ENCODE measurements around the gene DYTN.

Gene DYTN

DNA sequence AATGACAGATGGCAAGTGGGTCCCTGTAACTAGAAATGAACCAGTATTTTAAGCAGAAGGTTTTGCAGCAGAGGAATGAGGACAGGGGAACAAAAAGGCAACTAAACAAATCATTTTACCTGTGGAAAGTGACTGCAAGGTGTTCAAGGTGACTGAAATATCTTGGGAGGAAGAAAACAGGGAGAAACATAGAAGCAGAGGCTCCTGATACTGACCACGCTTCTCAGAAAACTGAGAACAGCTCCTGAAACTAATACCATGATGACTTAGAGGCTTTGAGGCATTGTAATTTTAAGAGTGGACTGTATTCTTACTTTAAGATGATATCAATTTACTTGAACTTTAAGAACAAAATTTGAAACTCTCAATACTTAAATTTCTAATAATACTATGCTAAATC lies at the start of gene DYTN:
Gene DYTN (minus strand): TSS at position 101 of the 400 bp plus-strand sequence. CDS start 117 bp downstream, outside the sequence.
- Mint-ChIP-seq H3K9me3 (no peaks in the 10 kb centered on the region), H3K27ac (ENCODE audit: low read depth) (no peak within 1 kb of the TSS), H3K36me3 (ENCODE audit: insufficient read depth) (no peaks in the 10 kb centered on the region), H3K4me3 (no peak within 1 kb of the TSS), H3K27me3 (peaks cover 59% of the 10 kb centered on the region), H3K4me1 (no peaks in the 10 kb centered on the region)
- DNase-seq (ENCODE audit: low spot score in 2 of 2) (no peak), ATAC-seq (replicated peaks; ENCODE audit: extremely low read depth, poor library complexity, severe bottlenecking) (no peak)

DNA sequence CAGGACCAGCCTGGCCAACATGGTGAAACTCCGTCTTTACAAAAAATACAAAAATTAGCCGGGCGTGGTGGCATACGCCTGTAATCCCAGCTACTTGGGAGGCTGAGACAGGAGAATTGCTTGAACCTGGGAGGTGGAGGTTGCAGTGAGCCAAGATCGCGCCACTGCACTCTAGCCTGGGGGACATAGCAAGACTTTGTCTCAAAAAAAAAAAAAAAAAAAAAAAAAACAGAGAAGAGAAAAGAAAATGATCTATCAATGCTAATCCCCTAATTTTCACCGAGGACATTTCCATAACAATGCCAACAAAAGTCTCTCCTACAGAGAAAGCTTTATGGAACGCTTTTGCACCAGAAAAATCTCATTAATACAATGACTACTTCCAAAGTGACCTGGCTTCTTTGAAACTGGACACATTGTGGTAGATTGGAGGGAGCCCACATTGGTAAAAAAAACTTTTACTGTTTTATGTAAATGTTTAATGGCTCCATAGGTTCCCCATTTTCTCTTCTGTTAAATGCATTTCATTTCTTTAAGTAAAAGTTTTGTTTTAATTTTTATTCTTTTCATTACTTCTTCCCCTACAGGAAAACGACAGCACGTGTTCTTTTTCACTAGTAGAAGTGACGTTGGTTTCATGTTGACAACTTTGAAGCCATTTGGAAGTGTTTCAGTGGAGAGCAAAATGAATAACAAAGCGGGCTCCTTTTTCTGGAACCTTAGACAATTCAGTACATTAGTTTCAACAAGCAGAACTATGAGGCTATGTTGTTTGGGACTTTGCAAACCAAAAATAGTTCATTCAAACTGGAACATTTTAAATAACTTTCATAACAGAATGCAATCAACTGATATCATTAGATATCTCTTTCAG lies 48.1 kb upstream of the DYTN start:
- peaks cover 22% of the 10 kb centered on the region for H3K36me3 Mint-ChIP-seq (ENCODE audit: insufficient read depth)
- H3K9me3 Mint-ChIP-seq = no peaks in the 10 kb centered on the region
- no peak for DNase-seq (ENCODE audit: low spot score in 2 of 2)
- no peaks in the 10 kb centered on the region for H3K27me3 Mint-ChIP-seq
- no peak for ATAC-seq (replicated peaks; ENCODE audit: extremely low read depth, poor library complexity, severe bottlenecking)
- H3K27ac Mint-ChIP-seq (ENCODE audit: low read depth) = peak overlapping the region; percentile 91
- H3K4me3 Mint-ChIP-seq = no peak overlapping the region
- peaks cover 16% of the 10 kb centered on the region for H3K4me1 Mint-ChIP-seq

- Mint-ChIP-seq H3K27me3 (no peaks in the 10 kb centered on the region), H3K4me3 (no peak within 1 kb of the TSS), H3K9me3 (no peaks in the 10 kb centered on the region), H3K4me1 (peaks cover 16% of the 10 kb centered on the region), H3K36me3 (ENCODE audit: insufficient read depth) (peaks cover 16% of the 10 kb centered on the region), H3K27ac (ENCODE audit: low read depth) (peak within 1 kb of the TSS; percentile 91)
- ATAC-seq (replicated peaks; ENCODE audit: extremely low read depth, poor library complexity, severe bottlenecking) (peak; percentile 90), DNase-seq (ENCODE audit: low spot score in 2 of 2) (peak; percentile 66 to 78)
Measured at GRCh38 chr2:206765242-206766056, 47.3 kb upstream of the DYTN start, which contains the start of the genes FASTKD2 and MDH1B. TSS of gene FASTKD2 (plus strand) at chr2:206765606. CDS start at chr2:206766694, 1,088 bp downstream. TSS of gene MDH1B (minus strand) at chr2:206765328. CDS start at chr2:206765271, 57 bp downstream.

DNA sequence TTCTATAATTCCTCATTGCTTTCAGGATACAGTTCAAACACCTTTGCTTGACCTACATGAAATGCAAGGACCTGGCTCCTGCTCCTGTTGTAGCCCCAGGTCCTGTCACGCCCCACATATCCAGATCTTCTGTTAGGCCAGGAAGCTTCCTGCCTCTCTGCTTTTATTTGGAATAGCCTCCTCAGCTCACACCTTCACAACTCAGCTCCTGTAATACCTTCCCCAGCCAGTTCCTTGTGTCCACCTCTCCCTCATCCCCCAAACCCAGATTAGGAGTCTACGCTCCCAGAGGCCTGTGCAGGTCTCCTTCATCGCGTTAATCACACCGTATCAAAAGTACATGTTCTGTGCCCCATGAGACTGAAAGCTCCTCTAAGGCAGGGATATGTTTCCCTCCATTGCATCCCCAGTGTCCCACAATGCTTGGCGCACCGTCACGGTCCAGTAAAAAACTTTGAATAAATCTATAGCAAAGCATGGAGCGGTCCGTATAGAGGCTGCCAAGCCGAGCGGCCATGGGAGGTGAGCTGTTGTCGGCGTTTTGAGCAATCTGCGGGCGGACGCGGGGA lies 46.6 kb upstream of the DYTN start:
- Mint-ChIP-seq H3K27ac (ENCODE audit: low read depth) (peak overlapping the region; percentile 91), H3K4me1 (peaks cover 16% of the 10 kb centered on the region)

GRCh38 chr2:206756816-206757215 lies 38.6 kb upstream of the DYTN start:
- DNase-seq (ENCODE audit: low spot score in 2 of 2) (no peak), ATAC-seq (replicated peaks; ENCODE audit: extremely low read depth, poor library complexity, severe bottlenecking) (no peak)
- Mint-ChIP-seq H3K36me3 (ENCODE audit: insufficient read depth) (no peaks in the 10 kb centered on the region), H3K4me1 (no peaks in the 10 kb centered on the region), H3K4me3 (no peak overlapping the region), H3K27ac (ENCODE audit: low read depth) (no peak overlapping the region), H3K9me3 (no peaks in the 10 kb centered on the region), H3K27me3 (peaks cover 24% of the 10 kb centered on the region)

More for the DNA sequence above, 46.6 kb upstream of the DYTN start:
- no peaks in the 10 kb centered on the region for H3K27me3 Mint-ChIP-seq
- ATAC-seq (replicated peaks; ENCODE audit: extremely low read depth, poor library complexity, severe bottlenecking) (no peak), DNase-seq (ENCODE audit: low spot score in 2 of 2) (no peak)
- H3K36me3 Mint-ChIP-seq (ENCODE audit: insufficient read depth) = peaks cover 14% of the 10 kb centered on the region
- H3K9me3 Mint-ChIP-seq = no peaks in the 10 kb centered on the region
- H3K4me3 Mint-ChIP-seq = no peak overlapping the region

- H3K4me3 Mint-ChIP-seq = no peak overlapping the region
- no peak overlapping the region for H3K27ac Mint-ChIP-seq (ENCODE audit: low read depth)
- no peak for ATAC-seq (replicated peaks; ENCODE audit: extremely low read depth, poor library complexity, severe bottlenecking)
- H3K4me1 Mint-ChIP-seq = no peaks in the 10 kb centered on the region
- no peaks in the 10 kb centered on the region for H3K9me3 Mint-ChIP-seq
- H3K27me3 Mint-ChIP-seq = peaks cover 44% of the 10 kb centered on the region
- no peaks in the 10 kb centered on the region for H3K36me3 Mint-ChIP-seq (ENCODE audit: insufficient read depth)
- DNase-seq (ENCODE audit: low spot score in 2 of 2) = no peak
Measured at GRCh38 chr2:206740800-206741199, 22.6 kb upstream of the DYTN start.

DNA sequence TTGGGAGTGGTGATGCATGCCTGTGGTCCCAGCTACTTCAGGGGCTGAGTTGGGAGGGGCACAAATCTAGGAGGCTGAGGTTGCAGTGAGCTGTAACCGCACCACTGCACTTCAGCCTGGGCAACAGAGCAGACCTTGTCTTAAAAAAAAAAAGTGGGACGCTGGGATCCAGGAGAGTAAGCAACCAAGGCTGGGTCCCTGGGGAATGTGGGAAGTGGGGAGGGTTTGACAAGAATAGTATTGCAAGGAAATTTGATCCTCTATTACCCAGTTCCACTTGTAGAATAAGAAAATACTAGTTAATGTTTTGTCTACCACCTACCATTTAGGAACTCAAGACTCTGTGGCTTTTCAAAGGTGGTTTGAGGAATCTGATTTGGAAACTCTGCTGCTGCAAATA lies 21.1 kb upstream of the DYTN start:
- Mint-ChIP-seq H3K4me1 (no peaks in the 10 kb centered on the region), H3K4me3 (no peak overlapping the region), H3K9me3 (no peaks in the 10 kb centered on the region), H3K27ac (ENCODE audit: low read depth) (no peak overlapping the region), H3K36me3 (ENCODE audit: insufficient read depth) (no peaks in the 10 kb centered on the region), H3K27me3 (peaks cover 40% of the 10 kb centered on the region)
- no peak for ATAC-seq (replicated peaks; ENCODE audit: extremely low read depth, poor library complexity, severe bottlenecking)
- no peak for DNase-seq (ENCODE audit: low spot score in 2 of 2)

DNA sequence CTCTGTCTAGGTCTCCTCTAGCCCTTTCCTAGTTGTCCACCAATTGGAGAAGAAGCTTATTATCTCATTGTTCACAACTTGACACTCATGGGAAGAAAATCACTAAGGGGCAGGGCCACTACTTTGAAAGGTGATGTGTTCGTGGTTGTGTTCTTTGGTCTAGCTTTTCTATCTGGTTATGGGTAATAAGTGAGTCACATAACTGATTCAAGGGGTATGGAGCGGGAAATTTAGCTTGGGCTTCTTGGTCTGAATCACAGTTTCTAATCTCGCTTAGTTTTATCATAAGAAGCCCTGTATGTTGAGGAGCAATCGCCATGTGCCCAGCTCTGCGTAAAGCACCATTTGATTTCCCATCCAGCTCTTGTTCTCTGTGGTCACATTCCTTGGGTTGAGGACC lies 18.7 kb upstream of the DYTN start:
- Mint-ChIP-seq H3K36me3 (ENCODE audit: insufficient read depth) (no peaks in the 10 kb centered on the region), H3K4me1 (no peaks in the 10 kb centered on the region), H3K9me3 (no peaks in the 10 kb centered on the region), H3K27ac (ENCODE audit: low read depth) (no peak overlapping the region), H3K27me3 (peaks cover 37% of the 10 kb centered on the region), H3K4me3 (no peak overlapping the region)
- no peak for ATAC-seq (replicated peaks; ENCODE audit: extremely low read depth, poor library complexity, severe bottlenecking)
- DNase-seq (ENCODE audit: low spot score in 2 of 2) = no peak

DNA sequence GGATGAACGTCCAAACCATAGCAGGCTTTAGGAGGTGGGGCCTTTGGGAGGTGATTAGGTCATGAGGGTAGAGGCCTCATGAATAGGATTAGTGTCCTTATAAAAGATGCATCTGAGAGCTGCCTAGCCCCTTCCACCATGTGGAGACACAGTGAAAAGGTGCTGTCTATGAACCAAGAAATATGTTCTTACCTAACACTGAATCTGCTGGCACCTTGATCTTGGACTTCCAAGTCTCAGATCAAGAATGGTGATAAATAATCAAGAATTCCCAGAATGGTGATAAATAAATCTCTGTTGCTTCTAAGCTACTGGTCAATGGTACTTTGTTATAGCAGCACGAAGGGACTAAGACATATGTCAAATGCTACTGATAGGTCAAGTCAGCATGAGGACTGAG lies 15.1 kb upstream of the DYTN start:
- Mint-ChIP-seq H3K4me1 (no peaks in the 10 kb centered on the region), H3K4me3 (no peak overlapping the region), H3K27ac (ENCODE audit: low read depth) (no peak overlapping the region), H3K9me3 (no peaks in the 10 kb centered on the region), H3K36me3 (ENCODE audit: insufficient read depth) (no peaks in the 10 kb centered on the region), H3K27me3 (peaks cover 33% of the 10 kb centered on the region)
- ATAC-seq (replicated peaks; ENCODE audit: extremely low read depth, poor library complexity, severe bottlenecking) = no peak
- no peak for DNase-seq (ENCODE audit: low spot score in 2 of 2)

DNA sequence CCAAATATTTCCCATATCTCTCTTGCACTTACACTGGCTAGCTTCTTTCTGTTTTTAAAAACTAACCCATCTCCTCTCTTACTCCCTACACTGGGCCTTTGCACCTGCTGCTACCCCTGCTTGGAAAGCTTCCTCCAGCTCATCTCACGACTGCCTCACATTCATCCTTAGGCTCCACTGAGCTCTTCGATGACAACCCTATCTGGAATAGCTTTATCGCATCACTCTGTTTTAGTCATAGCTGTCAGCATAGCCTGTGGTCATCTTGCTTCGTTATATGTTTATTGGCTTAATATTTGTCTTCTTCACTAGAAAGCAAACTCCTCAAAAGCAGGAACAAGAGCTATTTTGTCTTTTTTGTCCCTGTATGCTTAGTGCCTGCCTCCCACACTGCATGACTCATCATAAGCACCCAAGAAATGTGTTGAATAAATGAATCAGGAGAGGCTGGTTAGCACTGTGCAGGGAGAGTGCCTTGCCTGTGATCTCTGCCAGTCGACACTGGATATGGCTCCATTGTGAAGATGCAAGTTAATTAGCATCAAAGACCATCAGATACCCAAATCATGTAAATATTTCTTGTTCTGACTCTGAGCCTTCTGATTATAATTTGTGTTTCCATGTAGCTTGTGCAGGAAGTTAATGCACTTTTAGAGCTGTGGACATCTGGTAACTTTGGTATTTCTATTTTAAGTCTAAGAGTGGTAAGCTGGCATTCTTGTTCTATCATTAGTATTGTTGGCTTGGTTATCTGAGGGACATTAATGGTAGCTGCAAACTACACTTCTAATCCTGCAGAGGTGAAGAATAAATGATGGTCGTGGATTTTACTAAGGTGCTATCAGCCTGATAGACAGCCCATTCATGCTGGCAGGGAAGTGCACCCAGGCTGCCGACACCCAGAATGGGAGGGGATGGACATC lies 10.3 kb upstream of the DYTN start:
- Mint-ChIP-seq H3K27ac (ENCODE audit: low read depth) (no peak overlapping the region), H3K4me3 (no peak overlapping the region), H3K9me3 (no peaks in the 10 kb centered on the region), H3K36me3 (ENCODE audit: insufficient read depth) (no peaks in the 10 kb centered on the region), H3K4me1 (no peaks in the 10 kb centered on the region), H3K27me3 (peaks cover 51% of the 10 kb centered on the region)
- ATAC-seq (replicated peaks; ENCODE audit: extremely low read depth, poor library complexity, severe bottlenecking) (no peak), DNase-seq (ENCODE audit: low spot score in 2 of 2) (no peak)

GRCh38 chr2:206727287-206727686 lies 9.1 kb upstream of the DYTN start:
- no peak for DNase-seq (ENCODE audit: low spot score in 2 of 2)
- H3K9me3 Mint-ChIP-seq = no peaks in the 10 kb centered on the region
- H3K27ac Mint-ChIP-seq (ENCODE audit: low read depth) = no peak overlapping the region
- no peaks in the 10 kb centered on the region for H3K36me3 Mint-ChIP-seq (ENCODE audit: insufficient read depth)
- H3K27me3 Mint-ChIP-seq = peaks cover 44% of the 10 kb centered on the region
- ATAC-seq (replicated peaks; ENCODE audit: extremely low read depth, poor library complexity, severe bottlenecking) = no peak
- H3K4me3 Mint-ChIP-seq = no peak overlapping the region
- H3K4me1 Mint-ChIP-seq = no peaks in the 10 kb centered on the region

DNA sequence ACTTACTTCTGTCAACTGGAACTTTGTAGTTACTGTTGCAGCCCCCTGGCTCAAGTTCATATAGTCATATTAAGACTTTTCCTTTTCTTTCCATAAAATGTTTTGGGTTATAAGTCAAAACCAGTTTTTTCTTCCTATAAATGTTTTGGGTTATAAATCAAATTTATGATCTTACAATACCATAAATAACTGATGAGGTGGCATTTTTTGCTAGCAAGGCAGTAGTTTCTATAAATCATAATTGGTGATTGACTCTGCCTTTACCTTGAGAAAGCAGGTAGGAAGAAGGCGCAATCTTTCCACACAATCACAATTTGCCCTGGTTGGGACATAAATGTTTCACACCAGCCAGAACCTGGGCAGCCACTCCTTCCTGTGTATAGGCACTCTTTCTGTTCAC lies 5.1 kb upstream of the DYTN start:
- DNase-seq (ENCODE audit: low spot score in 2 of 2) = no peak
- Mint-ChIP-seq H3K27ac (ENCODE audit: low read depth) (no peak overlapping the region), H3K4me3 (no peak overlapping the region), H3K4me1 (no peaks in the 10 kb centered on the region), H3K36me3 (ENCODE audit: insufficient read depth) (no peaks in the 10 kb centered on the region), H3K27me3 (peaks cover 49% of the 10 kb centered on the region), H3K9me3 (no peaks in the 10 kb centered on the region)
- no peak for ATAC-seq (replicated peaks; ENCODE audit: extremely low read depth, poor library complexity, severe bottlenecking)

Data from central memory CD8-positive, alpha-beta T cell (primary cell).